Measurements from ENCODE around the gene MSX2.

MSX2 gene

GRCh38 chr5:174687503-174687902, 36.9 kb upstream of the MSX2 start:
- H3K4me3 ChIP-seq (ENCODE audit: low read depth in 1 of 2, low read length in 1 of 2): no peak overlapping the region
- H3K4me1 ChIP-seq (ENCODE audit: control insufficient read depth in 1 of 2, insufficient read depth in 1 of 2, low read depth in 1 of 2, low read length in 1 of 2): no peaks in the 10 kb centered on the region
- no peak for TF ChIP-seq CTCF (IDR thresholded peaks at IDR 0.05)
- no peaks in the 10 kb centered on the region for H3K9me3 ChIP-seq
- H3K27ac ChIP-seq: no peak overlapping the region
- peaks cover 69% of the 10 kb centered on the region for H3K27me3 ChIP-seq
- no peaks in the 10 kb centered on the region for H3K36me3 ChIP-seq

GRCh38 chr5:174688441-174689354, 35.7 kb upstream of the MSX2 start:
- no peak for TF ChIP-seq CTCF (IDR thresholded peaks at IDR 0.05)

GRCh38 chr5:174690271-174690670, 34.1 kb upstream of the MSX2 start:
- TF ChIP-seq CTCF (IDR thresholded peaks at IDR 0.05): no peak
- Histone ChIP-seq H3K27ac (no peak overlapping the region), H3K36me3 (no peaks in the 10 kb centered on the region), H3K9me3 (no peaks in the 10 kb centered on the region), H3K4me3 (ENCODE audit: low read depth in 1 of 2, low read length in 1 of 2) (no peak overlapping the region), H3K27me3 (peaks cover 96% of the 10 kb centered on the region), H3K4me1 (ENCODE audit: control insufficient read depth in 1 of 2, insufficient read depth in 1 of 2, low read depth in 1 of 2, low read length in 1 of 2) (no peaks in the 10 kb centered on the region)

More at GRCh38 chr5:174688441-174689354, 35.7 kb upstream of the MSX2 start:
- Histone ChIP-seq H3K4me3 (ENCODE audit: low read depth in 1 of 2, low read length in 1 of 2) (no peak overlapping the region), H3K36me3 (no peaks in the 10 kb centered on the region), H3K27ac (no peak overlapping the region), H3K4me1 (ENCODE audit: control insufficient read depth in 1 of 2, insufficient read depth in 1 of 2, low read depth in 1 of 2, low read length in 1 of 2) (no peaks in the 10 kb centered on the region), H3K9me3 (no peaks in the 10 kb centered on the region), H3K27me3 (peaks cover 80% of the 10 kb centered on the region)

- Histone ChIP-seq H3K27ac (no peak overlapping the region), H3K36me3 (no peaks in the 10 kb centered on the region), H3K4me3 (ENCODE audit: low read depth in 1 of 2, low read length in 1 of 2) (no peak overlapping the region), H3K9me3 (no peaks in the 10 kb centered on the region), H3K27me3 (peaks cover 98% of the 10 kb centered on the region), H3K4me1 (ENCODE audit: control insufficient read depth in 1 of 2, insufficient read depth in 1 of 2, low read depth in 1 of 2, low read length in 1 of 2) (no peaks in the 10 kb centered on the region)
- no peak for TF ChIP-seq CTCF (IDR thresholded peaks at IDR 0.05)
Measured at GRCh38 chr5:174692381-174692780, 32.0 kb upstream of the MSX2 start.

- no peak for TF ChIP-seq CTCF (IDR thresholded peaks at IDR 0.05)
- Histone ChIP-seq H3K27me3 (peaks cover 92% of the 10 kb centered on the region), H3K27ac (no peak overlapping the region), H3K4me3 (ENCODE audit: low read depth in 1 of 2, low read length in 1 of 2) (no peak overlapping the region), H3K36me3 (no peaks in the 10 kb centered on the region), H3K4me1 (ENCODE audit: control insufficient read depth in 1 of 2, insufficient read depth in 1 of 2, low read depth in 1 of 2, low read length in 1 of 2) (no peaks in the 10 kb centered on the region), H3K9me3 (no peaks in the 10 kb centered on the region)
Measured at GRCh38 chr5:174692982-174693422, 31.4 kb upstream of the MSX2 start.

All from neutrophil (primary cell).